ENCODE data around the gene TSPAN11.

DNA sequence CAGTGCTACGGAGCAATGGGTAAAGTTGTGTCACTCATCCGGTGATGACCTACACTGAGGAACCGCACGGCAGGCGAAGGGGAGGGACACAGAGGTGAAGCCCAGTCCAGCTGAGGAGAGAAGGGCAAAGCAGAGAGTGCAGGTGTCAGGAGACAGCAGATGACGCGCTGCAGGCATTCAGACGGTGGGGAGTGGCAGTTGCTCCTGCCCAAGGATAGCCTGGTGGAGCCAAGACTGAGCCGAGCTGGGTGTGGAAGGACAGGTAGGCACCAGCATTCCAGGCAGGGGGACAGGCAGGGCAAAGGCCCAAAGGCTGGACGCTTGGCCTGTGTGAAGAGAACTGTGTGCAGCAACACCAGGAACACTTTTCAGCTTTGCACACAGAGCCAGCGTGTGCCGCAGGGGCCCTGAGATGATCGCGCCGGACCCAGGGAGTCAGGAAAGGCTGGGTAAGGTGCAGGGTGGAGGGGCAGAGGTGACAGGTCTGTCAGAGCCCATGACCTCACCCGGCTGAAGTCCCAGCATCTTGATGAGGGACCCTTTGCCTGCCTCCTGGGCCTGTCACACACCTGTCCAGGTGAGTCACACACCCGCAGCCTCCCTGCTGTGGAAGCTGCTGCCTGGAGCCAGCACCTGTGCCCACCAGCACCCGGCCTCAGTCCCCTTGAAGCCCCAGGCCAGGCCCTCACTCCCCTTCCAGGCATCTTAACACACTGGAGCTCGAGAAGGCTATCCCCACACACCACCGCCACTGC is 48.4 kb downstream of the TSPAN11 start:
- TF ChIP-seq POLR2A (IDR thresholded peaks at IDR 0.05) (no peak), EP300 (IDR thresholded peaks at IDR 0.05; ENCODE audit: low read depth) (no peak)
- TF ChIP-seq, protein P1, sequence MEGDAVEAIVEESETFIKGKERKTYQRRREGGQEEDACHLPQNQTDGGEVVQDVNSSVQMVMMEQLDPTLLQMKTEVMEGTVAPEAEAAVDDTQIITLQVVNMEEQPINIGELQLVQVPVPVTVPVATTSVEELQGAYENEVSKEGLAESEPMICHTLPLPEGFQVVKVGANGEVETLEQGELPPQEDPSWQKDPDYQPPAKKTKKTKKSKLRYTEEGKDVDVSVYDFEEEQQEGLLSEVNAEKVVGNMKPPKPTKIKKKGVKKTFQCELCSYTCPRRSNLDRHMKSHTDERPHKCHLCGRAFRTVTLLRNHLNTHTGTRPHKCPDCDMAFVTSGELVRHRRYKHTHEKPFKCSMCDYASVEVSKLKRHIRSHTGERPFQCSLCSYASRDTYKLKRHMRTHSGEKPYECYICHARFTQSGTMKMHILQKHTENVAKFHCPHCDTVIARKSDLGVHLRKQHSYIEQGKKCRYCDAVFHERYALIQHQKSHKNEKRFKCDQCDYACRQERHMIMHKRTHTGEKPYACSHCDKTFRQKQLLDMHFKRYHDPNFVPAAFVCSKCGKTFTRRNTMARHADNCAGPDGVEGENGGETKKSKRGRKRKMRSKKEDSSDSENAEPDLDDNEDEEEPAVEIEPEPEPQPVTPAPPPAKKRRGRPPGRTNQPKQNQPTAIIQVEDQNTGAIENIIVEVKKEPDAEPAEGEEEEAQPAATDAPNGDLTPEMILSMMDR (IDR thresholded peaks at IDR 0.05) = no peak
